GM23248 (cell line): ENCODE results near the gene ELP5.

ENCODE experiments used
- EZH2 ChIP-seq: fragments of 200-600 bp; sonication (generic); IDR thresholded peaks from 2 replicates; pipeline ENCODE4 v1.6.1; 2018; ENCODE audit warnings: antibody characterized with exemption, mild to moderate bottlenecking; ENCODE audit not compliant: insufficient read depth, poor library complexity, severe bottlenecking
- EZH2phosphoT487 ChIP-seq: fragments of 200-600 bp; sonication (generic); IDR thresholded peaks from 2 replicates; pipeline ENCODE4 v1.6.1; 2018; ENCODE audit warnings: antibody characterized with exemption, moderate library complexity, mild to moderate bottlenecking, low read depth; ENCODE audit not compliant: insufficient read depth

DNA sequence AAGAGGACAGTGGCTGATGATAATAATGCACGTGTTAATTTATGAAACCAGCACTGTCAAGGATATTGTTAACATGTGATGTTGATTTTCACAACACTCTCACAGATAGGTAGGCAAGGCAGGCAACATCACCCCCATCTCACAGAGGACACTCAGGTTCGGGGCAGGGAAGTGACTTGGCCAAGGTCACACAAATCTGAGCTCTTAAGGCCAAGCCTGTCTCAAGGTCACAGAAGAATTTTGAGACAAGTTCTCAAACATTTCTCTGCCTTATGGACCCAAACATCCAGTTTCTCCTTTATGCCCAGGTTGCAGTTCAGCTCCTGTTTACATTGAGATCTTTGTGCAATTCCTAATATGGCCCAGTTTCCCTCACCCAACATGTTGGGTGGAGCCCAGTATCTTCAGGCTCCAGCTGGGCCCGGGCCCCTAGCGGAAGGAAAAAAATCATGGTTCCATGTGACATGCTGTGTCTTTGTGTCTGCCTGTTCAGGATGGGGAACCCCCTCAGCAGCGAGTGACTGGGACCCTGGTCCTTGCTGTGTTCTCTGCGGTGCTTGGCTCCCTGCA is 30.8 kb downstream of the ELP5 start:
- TF ChIP-seq EZH2 (no peak), EZH2phosphoT487 (no peak)
